Left ventricle myocardium inferior (tissue), 1 donor: ENCODE measurements around the gene ACTL9. TPM values are rescaled to one million over a fixed set of nuclear protein-coding genes. Genes with fewer than 3 reads are reported as not detected.

Experiments
- DNase-seq: peaks from one replicate; pipeline ENCODE4 v3.0.0-alpha.2; 2020
- H3K27ac ChIP-seq: fragments of 200-600 bp; replicated peaks from 2 replicates; pipeline ENCODE4 v1.8.0; 2021
- H3K27me3 ChIP-seq: fragments of 200-600 bp; 2 replicates; pipeline ENCODE4 v1.8.0; 2021; ENCODE audit warnings: low read depth
- H3K36me3 ChIP-seq: fragments of 200-600 bp; 2 replicates; pipeline ENCODE4 v1.8.0; 2021
- H3K4me1 ChIP-seq: fragments of 200-600 bp; 2 replicates; pipeline ENCODE4 v1.8.0; 2021
- H3K4me3 ChIP-seq: fragments of 200-600 bp; 2 replicates; pipeline ENCODE4 v1.8.0; 2021; ENCODE audit warnings: mild to moderate bottlenecking, moderate library complexity
- H3K9me3 ChIP-seq: fragments of 200-600 bp; replicated peaks from 2 replicates; pipeline ENCODE4 v1.8.0; 2021
- intact Hi-C: fragments of 100-400 bp; cut with micrococcal nuclease; formaldehyde crosslinking; loops from one replicate; pipeline ENCODE4 v1.11.0; 2022
- total RNA-seq: library from RNA; stranded (reverse); fragmentation: NEBNext Ultra II Directional; extraction: Animal tissue kit (Norgen Biotek cat#: 25700); gene quantifications from one replicate; pipeline ENCODE4 v1.2.1, GENCODE V29; 2021
- TF ChIP-seq, protein P1 (sequence below): fragments of 200-600 bp; IDR thresholded peaks from 2 replicates; pipeline ENCODE4 v1.8.0; 2021; ENCODE audit warnings: antibody characterized with exemption, mild to moderate bottlenecking, borderline replicate concordance
- donor health status: DM: no; HTN: yes; CAD: no; lungs with severe emphysema.

ACTL9 gene
- total RNA-seq, 1 donor from 2014 or later: not detected

DNA sequence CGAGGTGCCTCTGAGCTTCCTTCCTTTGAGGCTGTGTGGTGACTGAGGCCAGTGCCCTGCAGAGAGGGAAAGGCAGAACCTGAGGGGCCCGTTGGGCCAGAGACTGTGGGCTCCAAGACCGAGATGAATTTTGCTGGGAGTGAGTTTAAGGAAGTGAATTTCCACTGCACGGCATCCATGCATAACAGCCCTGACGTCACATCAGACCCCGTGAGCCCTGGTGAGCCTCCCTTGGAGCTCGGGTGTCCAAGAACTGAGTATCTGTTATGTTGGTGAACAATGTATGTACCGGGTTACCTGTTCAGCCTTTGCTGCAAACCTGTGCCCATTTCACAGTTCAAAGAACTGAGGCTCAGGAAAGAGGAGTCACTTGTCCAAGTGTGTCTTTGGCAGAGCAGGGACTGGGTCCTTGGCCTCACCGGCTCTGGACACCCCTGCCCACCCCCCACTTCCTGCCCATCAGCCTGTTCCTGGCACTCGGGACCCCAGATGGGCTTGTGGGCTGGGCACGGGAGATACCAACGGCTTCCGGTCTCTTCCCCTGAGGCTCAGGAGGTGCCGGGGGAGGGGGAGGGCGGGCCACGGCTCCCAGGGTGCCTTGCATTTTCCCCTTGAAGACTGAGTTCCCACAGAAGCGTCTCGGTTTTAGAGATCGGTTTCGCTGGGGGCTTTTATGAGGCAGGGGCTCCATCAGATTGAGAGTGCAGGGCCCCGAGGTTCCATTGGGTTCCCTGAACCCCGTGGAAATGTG lies 34.5 kb downstream of the ACTL9 start:
- Histone ChIP-seq H3K27ac (no peak overlapping the region), H3K27me3 (peaks cover 85% of the 10 kb centered on the region), H3K4me3 (no peak overlapping the region), H3K9me3 (peaks cover 12% of the 10 kb centered on the region), H3K4me1 (no peaks in the 10 kb centered on the region), H3K36me3 (no peaks in the 10 kb centered on the region)
- intact Hi-C loops: no loop called here
- DNase-seq: no peak
- TF ChIP-seq, protein P1, sequence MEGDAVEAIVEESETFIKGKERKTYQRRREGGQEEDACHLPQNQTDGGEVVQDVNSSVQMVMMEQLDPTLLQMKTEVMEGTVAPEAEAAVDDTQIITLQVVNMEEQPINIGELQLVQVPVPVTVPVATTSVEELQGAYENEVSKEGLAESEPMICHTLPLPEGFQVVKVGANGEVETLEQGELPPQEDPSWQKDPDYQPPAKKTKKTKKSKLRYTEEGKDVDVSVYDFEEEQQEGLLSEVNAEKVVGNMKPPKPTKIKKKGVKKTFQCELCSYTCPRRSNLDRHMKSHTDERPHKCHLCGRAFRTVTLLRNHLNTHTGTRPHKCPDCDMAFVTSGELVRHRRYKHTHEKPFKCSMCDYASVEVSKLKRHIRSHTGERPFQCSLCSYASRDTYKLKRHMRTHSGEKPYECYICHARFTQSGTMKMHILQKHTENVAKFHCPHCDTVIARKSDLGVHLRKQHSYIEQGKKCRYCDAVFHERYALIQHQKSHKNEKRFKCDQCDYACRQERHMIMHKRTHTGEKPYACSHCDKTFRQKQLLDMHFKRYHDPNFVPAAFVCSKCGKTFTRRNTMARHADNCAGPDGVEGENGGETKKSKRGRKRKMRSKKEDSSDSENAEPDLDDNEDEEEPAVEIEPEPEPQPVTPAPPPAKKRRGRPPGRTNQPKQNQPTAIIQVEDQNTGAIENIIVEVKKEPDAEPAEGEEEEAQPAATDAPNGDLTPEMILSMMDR: no peak

GRCh38 chr19:8662263-8662662 lies 36.3 kb downstream of the ACTL9 start:
- TF ChIP-seq, protein P1: no peak
- no peak for DNase-seq
- Histone ChIP-seq H3K4me3 (no peak overlapping the region), H3K36me3 (no peaks in the 10 kb centered on the region), H3K9me3 (peaks cover 4% of the 10 kb centered on the region), H3K27me3 (peaks cover 88% of the 10 kb centered on the region), H3K4me1 (no peaks in the 10 kb centered on the region), H3K27ac (no peak overlapping the region)
- intact Hi-C loops: no loop called here

- DNase-seq: no peak
- no peak overlapping the region for H3K27ac ChIP-seq
- H3K4me1 ChIP-seq: no peaks in the 10 kb centered on the region
- no peaks in the 10 kb centered on the region for H3K9me3 ChIP-seq
- no peak overlapping the region for H3K4me3 ChIP-seq
- no peaks in the 10 kb centered on the region for H3K36me3 ChIP-seq
- intact Hi-C loops: loop anchor here (5.0 kb wide), 1 partner anchor 417 kb away; no protein-coding TSS in a partner anchor
- peaks cover 92% of the 10 kb centered on the region for H3K27me3 ChIP-seq
- TF ChIP-seq, protein P1: no peak
Observed at GRCh38 chr19:8659905-8660304, 38.7 kb downstream of the ACTL9 start.

- Histone ChIP-seq H3K36me3 (no peaks in the 10 kb centered on the region), H3K4me3 (no peak overlapping the region), H3K9me3 (no peaks in the 10 kb centered on the region), H3K27me3 (peaks cover 92% of the 10 kb centered on the region), H3K27ac (no peak overlapping the region), H3K4me1 (no peaks in the 10 kb centered on the region)
- intact Hi-C loops: loop anchor here (5.0 kb wide), 1 partner anchor 419 kb away; no protein-coding TSS in a partner anchor
- TF ChIP-seq, protein P1: no peak
- DNase-seq: no peak
Observed at GRCh38 chr19:8657869-8658268, 40.7 kb downstream of the ACTL9 start.

DNA sequence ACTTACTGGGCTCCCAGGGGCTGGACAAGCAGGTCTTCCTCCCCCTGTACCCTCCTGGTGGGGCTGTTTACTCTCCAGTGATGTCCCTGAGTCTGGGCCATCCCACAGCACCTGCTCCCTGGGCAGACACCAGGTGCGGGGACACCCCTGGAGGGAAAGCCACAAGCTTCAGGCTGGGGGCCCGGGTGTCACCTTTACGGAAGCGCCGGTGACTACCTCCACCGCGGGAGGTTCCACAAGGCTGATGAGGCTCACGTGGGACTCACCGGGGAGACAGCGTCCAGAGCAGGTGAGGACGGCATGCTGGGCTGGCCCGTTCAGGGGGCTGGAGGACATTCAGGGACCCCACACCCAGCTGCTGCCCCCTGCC lies 43.3 kb downstream of the ACTL9 start:
- no peak overlapping the region for H3K4me3 ChIP-seq
- no peaks in the 10 kb centered on the region for H3K36me3 ChIP-seq
- H3K9me3 ChIP-seq: no peaks in the 10 kb centered on the region
- DNase-seq: no peak
- TF ChIP-seq, protein P1: no peak
- intact Hi-C loops: loop anchor here (5.0 kb wide), 1 partner anchor 422 kb away; no protein-coding TSS in a partner anchor
- peaks cover 71% of the 10 kb centered on the region for H3K27me3 ChIP-seq
- H3K4me1 ChIP-seq: no peaks in the 10 kb centered on the region
- no peak overlapping the region for H3K27ac ChIP-seq
